ENCODE measurements around the gene ERO1A.

Gene ERO1A

GRCh38 chr14:52694761-52695480 lies 437 bp downstream of the ERO1A start:
- no peaks in the 10 kb centered on the region for H3K9me3 ChIP-seq (ENCODE audit: control insufficient read depth, insufficient read depth, low read depth, low read length)
- peak overlapping the region; percentile 86 for H3K4me3 ChIP-seq (ENCODE audit: low read depth, low read length)
- H3K36me3 ChIP-seq (ENCODE audit: control insufficient read depth in 2 of 2, insufficient read depth in 1 of 2, low read length in 2 of 2): peaks cover 0 to 3% of the 10 kb centered on the region in 2 experiments; a peak in 1 of 3 replicates
- H3K4me1 ChIP-seq (ENCODE audit: control insufficient read depth, insufficient read depth, low read length): peaks cover 18% of the 10 kb centered on the region
- peak overlapping the region; percentile 88 for H3K27ac ChIP-seq (ENCODE audit: extremely low read depth, low read depth, low read length)
- CTCF ChIA-PET: interaction anchor here (0.6 to 0.8 kb wide), 4 partner anchors 25 to 140 kb away, joined by 3 read pairs; no protein-coding TSS in a partner anchor
- POLR2A ChIA-PET: interaction anchor here (1.6 kb wide), 1 partner anchor 13 kb away, joined by 8 read pairs; the partner anchor contains the start of gene PSMC6
- TF ChIP-seq ZBTB1 (tag by site-specific recombination; IDR thresholded peaks at IDR 0.05) (no peak), ZNF184 (tag by site-specific recombination; IDR thresholded peaks at IDR 0.05) (no peak), ZFP37 (tag by site-specific recombination; IDR thresholded peaks at IDR 0.05) (0 out of 2 replicates have a peak, but pooled peaks have one; percentile 50), SCRT1 (tag by site-specific recombination; IDR thresholded peaks at IDR 0.05; ENCODE audit: borderline replicate concordance) (no peak), ZFHX2 (tag by site-specific recombination; conservative IDR thresholded peaks at IDR 0.05) (no peak), ZNF114 (tag by site-specific recombination; IDR thresholded peaks at IDR 0.05) (no peak), GLI4 (tag by site-specific recombination; IDR thresholded peaks at IDR 0.05) (no peak), ZNF433 (tag by site-specific recombination; IDR thresholded peaks at IDR 0.05; ENCODE audit: low read depth) (no peak), ZNF449 (tag by site-specific recombination; IDR thresholded peaks at IDR 0.05) (peak; percentile 88), ZNF10 (tag by site-specific recombination; IDR thresholded peaks at IDR 0.05) (no peak), ZNF560 (tag by site-specific recombination; IDR thresholded peaks at IDR 0.05; ENCODE audit: borderline replicate concordance) (no peak), ZNF132 (tag by site-specific recombination; IDR thresholded peaks at IDR 0.05; ENCODE audit: borderline replicate concordance) (no peak), ZFP3 (tag by site-specific recombination; IDR thresholded peaks at IDR 0.05; ENCODE audit: low read depth) (no peak), ZNF324 (tag by site-specific recombination; IDR thresholded peaks at IDR 0.05) (no peak), ZSCAN23 (tag by site-specific recombination; IDR thresholded peaks at IDR 0.05) (no peak), KLF1 (tag by site-specific recombination; IDR thresholded peaks at IDR 0.05) (no peak), HOXA7 (CRISPR knock-in tag; IDR thresholded peaks at IDR 0.05; ENCODE audit: borderline replicate concordance) (no peak), ZSCAN30 (tag by site-specific recombination; IDR thresholded peaks at IDR 0.05) (no peak), MEIS1 (CRISPR knock-in tag; IDR thresholded peaks at IDR 0.05; ENCODE audit: borderline replicate concordance) (no peak), GLI2 (tag by site-specific recombination; IDR thresholded peaks at IDR 0.05; ENCODE audit: borderline replicate concordance, low read depth) (no peak), ZNF48 (tag by site-specific recombination; IDR thresholded peaks at IDR 0.05) (no peak), PRDM1 (tag by site-specific recombination; IDR thresholded peaks at IDR 0.05) (no peak), ZNF776 (tag by site-specific recombination; IDR thresholded peaks at IDR 0.05; ENCODE audit: borderline replicate concordance) (no peak)
- TF ChIP-seq, protein P1, sequence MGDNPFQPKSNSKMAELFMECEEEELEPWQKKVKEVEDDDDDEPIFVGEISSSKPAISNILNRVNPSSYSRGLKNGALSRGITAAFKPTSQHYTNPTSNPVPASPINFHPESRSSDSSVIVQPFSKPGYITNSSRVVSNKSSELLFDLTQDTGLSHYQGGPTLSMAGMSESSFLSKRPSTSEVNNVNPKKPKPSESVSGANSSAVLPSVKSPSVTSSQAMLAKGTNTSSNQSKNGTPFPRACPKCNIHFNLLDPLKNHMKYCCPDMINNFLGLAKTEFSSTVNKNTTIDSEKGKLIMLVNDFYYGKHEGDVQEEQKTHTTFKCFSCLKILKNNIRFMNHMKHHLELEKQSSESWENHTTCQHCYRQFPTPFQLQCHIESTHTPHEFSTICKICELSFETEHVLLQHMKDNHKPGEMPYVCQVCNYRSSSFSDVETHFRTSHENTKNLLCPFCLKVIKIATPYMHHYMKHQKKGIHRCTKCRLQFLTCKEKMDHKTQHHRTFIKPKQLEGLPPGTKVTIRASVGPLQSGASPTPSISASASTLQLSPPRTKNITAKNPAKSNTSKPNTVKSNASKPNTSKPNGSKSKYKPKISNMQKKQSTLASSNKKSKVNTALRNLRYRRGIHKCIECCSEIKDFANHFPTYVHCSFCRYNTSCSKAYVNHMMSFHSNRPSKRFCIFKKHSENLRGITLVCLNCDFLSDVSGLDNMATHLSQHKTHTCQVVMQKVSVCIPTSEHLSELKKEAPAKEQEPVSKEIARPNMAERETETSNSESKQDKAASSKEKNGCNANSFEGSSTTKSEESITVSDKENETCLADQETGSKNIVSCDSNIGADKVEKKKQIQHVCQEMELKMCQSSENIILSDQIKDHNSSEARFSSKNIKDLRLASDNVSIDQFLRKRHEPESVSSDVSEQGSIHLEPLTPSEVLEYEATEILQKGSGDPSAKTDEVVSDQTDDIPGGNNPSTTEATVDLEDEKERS (tag by site-specific recombination; IDR thresholded peaks at IDR 0.05): no peak
- TF ChIP-seq, protein P2, sequence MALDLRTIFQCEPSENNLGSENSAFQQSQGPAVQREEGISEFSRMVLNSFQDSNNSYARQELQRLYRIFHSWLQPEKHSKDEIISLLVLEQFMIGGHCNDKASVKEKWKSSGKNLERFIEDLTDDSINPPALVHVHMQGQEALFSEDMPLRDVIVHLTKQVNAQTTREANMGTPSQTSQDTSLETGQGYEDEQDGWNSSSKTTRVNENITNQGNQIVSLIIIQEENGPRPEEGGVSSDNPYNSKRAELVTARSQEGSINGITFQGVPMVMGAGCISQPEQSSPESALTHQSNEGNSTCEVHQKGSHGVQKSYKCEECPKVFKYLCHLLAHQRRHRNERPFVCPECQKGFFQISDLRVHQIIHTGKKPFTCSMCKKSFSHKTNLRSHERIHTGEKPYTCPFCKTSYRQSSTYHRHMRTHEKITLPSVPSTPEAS (tag by site-specific recombination; IDR thresholded peaks at IDR 0.05): no peak
- TF ChIP-seq, protein P3, sequence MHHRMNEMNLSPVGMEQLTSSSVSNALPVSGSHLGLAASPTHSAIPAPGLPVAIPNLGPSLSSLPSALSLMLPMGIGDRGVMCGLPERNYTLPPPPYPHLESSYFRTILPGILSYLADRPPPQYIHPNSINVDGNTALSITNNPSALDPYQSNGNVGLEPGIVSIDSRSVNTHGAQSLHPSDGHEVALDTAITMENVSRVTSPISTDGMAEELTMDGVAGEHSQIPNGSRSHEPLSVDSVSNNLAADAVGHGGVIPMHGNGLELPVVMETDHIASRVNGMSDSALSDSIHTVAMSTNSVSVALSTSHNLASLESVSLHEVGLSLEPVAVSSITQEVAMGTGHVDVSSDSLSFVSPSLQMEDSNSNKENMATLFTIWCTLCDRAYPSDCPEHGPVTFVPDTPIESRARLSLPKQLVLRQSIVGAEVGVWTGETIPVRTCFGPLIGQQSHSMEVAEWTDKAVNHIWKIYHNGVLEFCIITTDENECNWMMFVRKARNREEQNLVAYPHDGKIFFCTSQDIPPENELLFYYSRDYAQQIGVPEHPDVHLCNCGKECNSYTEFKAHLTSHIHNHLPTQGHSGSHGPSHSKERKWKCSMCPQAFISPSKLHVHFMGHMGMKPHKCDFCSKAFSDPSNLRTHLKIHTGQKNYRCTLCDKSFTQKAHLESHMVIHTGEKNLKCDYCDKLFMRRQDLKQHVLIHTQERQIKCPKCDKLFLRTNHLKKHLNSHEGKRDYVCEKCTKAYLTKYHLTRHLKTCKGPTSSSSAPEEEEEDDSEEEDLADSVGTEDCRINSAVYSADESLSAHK (tag by site-specific recombination; IDR thresholded peaks at IDR 0.05): no peak
- TF ChIP-seq, protein P4, sequence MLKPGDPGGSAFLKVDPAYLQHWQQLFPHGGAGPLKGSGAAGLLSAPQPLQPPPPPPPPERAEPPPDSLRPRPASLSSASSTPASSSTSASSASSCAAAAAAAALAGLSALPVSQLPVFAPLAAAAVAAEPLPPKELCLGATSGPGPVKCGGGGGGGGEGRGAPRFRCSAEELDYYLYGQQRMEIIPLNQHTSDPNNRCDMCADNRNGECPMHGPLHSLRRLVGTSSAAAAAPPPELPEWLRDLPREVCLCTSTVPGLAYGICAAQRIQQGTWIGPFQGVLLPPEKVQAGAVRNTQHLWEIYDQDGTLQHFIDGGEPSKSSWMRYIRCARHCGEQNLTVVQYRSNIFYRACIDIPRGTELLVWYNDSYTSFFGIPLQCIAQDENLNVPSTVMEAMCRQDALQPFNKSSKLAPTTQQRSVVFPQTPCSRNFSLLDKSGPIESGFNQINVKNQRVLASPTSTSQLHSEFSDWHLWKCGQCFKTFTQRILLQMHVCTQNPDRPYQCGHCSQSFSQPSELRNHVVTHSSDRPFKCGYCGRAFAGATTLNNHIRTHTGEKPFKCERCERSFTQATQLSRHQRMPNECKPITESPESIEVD (tag by site-specific recombination; IDR thresholded peaks at IDR 0.05): no peak

All from HEK293 (cell line).